GM12892 (cell line): Measurements from ENCODE around the gene PRSS33.

Experiments
- POLR2AphosphoS5 ChIP-seq: IDR thresholded peaks from 2 replicates; pipeline ENCODE4 v1.6.1; 2011; ENCODE audit warnings: low read depth, low read length, control low read depth
- TAF1 ChIP-seq: IDR thresholded peaks from 2 replicates; pipeline ENCODE4 v1.6.1; 2011; ENCODE audit warnings: low read depth, mild to moderate bottlenecking, control low read depth, low read length, borderline replicate concordance

- no peak for TF ChIP-seq TAF1
- no peak for TF ChIP-seq POLR2AphosphoS5
Measured at GRCh38 chr16:2824626-2825025, 37.3 kb upstream of the PRSS33 start.
